HG03025 (cell line): ENCODE results near the gene SLC7A6OS.

Experiments
- ATAC-seq: cut with Tn5 transposase; IDR thresholded peaks from one replicate; pipeline ENCODE4 v1.9.1; 2021; ENCODE audit warnings: mild to moderate bottlenecking, moderate library complexity; ENCODE audit not compliant: unreplicated experiment, low FRiP score

The SLC7A6OS gene

DNA sequence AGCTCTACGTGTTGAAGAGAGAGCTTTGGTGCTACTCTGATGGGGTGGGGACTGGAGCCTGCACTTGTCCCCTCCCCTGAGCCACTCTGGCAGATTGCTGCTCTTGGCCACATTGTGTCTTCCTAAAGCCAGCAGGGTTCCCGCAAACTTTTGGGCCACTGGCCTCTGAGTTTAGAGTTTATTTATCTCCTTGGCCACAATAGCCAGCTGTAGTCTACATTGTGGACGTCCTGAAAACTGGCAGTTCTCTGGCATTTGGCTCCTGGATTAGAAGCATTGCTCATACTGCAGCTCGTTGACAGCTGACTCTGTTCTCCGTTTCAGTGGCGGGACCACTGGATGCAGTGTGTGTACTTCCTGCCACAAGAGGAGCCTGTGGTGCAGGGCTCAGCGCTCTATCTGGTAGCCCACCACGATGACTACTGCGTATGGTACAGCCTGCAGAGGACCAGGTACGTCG is 34.6 kb upstream of the SLC7A6OS start:
- ATAC-seq, result no peak

DNA sequence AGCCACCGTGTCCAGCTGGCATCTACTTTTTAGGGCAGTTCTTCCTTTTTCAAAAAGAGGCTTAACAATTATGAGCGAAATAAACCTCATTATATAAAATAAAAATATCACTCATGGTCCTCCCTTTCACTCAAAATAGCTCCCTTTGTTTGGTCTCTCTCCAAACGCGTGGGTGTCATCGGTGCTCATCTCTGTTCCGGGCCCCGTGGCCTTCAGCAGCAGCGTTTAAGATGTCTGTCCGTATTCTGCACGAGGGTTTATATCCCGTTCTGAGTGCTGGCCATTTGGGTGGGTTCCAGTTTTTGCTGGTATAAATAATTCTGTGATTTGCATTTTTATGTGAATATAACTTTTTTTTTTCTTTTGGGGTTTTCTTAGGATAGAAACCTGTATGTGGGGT is 33.5 kb upstream of the SLC7A6OS start:
- no peak for ATAC-seq

DNA sequence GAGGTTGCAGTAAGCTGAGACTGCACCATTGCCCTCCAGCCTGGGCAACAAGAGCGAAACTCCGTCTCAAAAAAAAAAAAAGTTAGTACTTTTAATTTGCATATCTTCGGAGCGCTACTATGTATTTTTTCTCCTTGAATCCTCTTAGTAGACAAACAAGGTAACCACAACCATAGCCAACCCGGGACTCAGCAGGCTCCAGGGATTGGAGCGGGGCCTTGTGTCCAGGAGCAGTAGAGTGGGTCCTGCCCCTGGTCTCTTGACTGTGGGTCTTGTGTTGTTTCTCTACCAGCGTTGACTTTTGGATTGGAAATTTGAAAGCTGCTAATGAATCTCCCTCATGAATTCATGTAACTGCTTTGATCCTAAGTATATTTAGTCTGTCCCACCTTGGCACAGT is 32.4 kb upstream of the SLC7A6OS start:
- ATAC-seq, result no peak

DNA sequence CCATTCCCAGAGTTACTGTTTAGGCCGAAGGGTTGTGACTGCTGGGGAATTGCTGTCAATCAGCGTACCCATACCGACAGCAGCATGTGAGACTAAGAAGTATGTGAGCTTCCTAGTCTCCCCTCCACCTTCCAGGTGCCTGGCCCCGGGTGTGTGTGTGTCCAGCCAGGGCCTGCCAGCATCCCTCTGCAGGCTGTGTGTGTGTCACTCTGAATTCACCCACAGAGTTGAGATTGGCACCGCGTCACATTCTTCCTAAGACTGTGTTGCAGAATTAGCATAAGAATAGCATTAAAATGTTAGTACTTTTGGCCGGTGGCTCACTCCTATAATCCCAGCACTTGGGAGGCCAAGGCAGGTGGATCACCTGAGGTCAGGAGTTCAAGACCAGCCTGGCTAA is 31.9 kb upstream of the SLC7A6OS start:
- no peak for ATAC-seq

DNA sequence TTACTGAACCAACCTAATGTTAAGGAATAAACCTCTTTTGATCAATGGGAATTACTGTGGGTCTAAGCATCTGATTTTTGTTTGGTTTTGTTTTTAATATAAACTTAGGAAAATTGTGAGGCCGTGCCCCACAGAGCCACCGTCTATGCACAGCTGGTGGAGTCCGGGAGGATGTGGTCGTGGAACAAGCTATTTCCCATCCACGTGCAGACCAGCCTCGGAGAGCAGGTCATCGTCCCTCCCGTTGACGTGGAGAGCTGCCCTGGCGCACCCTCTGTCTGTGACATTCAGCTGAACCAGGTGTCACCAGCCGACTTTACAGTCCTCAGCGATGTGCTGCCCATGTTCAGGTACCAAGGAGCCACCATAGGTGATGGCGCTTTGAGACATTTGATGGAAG is 28.5 kb upstream of the SLC7A6OS start:
- ATAC-seq, result no peak

DNA sequence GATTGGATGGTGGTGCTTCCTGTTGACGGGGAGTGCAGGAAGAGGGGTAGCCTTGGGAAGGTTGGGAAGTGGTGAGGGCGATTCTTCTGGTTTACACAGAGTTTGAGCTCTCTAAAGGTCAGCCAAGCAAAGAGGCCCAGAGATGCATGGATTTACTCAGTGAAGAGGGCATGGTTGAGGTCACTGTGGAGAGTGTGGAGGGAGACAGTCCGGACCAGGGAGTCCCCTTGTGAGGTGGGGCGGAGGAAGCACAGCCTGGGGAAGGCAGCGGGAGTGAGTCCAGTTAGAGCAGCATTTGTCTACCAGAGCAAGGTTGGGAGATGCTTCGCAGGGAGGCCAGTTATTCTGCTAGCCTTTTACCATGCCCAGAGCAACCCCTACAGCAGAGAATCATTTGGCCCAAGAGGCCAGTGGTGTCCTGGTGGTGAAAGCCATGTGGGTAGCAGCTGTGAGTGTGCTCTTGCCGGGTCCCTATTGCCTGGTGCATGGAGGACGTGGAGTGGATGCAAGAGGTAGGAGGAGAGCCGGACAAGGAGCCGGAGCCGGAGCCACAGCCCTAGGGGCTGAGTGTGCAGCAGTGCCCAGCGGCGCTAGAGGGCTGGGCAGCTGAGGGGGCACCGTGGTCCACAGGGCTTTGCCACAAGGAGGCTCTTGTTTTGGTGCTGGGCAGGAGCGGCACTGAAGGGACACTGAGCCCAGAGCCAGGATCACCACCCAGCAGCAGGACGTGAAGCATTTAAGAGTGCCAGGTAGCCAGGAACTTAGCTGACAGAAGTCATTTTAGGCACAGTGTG is 27.8 kb upstream of the SLC7A6OS start:
- ATAC-seq, result no peak

DNA sequence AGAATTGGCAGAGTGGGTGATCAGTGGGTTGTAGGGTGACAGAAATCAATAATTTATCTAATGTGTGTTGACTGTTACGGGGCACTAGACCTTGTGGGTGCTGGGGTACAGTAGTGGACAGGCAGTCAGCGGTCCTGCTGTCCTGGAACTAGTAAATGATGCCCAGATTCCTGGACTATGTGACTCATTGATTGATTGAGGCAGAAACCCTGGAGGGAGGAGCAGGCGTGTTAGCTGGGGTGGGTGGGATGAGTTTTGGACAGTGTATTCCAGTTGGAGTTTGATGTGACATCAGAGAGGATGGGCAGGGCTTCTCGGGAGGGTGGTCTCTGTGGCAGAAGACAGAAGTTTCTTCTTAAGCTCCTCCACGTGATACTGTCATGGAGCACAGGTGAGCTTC is 24.4 kb upstream of the SLC7A6OS start:
- no peak for ATAC-seq

DNA sequence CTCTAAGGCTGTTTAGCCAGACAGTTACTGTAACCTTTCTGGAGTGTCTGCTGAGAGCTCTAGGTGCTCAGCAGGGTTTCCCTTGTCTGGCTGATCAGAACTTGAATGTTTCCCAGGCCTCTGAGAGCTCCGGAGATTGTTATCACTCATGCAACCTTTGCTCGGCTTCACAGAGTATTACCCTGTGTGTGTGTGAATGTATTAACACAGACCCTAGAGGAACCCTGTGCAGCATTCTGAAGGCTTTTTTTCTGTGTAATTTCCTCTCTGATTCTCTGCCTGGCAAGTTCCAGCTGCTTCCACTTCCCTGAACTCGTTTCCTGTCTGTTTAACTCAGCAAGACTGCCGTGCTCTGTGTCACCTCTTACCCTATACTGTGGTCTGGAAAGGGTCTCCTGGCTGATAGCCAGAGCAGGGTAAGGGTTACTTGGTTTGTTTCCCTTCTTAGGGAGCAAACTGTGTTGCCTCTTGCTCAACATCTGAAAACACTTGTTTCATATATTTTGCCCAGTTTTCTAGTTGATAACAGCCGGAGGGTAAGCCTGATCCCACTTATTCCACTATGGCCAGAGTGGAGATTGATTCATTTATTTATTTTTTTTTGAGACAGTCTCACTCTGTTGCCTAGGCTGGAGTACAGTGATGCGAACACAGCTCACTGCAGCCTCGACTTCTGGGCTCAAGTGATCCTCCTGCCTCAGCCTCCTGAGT is 21.8 kb upstream of the SLC7A6OS start:
- no peak for ATAC-seq

DNA sequence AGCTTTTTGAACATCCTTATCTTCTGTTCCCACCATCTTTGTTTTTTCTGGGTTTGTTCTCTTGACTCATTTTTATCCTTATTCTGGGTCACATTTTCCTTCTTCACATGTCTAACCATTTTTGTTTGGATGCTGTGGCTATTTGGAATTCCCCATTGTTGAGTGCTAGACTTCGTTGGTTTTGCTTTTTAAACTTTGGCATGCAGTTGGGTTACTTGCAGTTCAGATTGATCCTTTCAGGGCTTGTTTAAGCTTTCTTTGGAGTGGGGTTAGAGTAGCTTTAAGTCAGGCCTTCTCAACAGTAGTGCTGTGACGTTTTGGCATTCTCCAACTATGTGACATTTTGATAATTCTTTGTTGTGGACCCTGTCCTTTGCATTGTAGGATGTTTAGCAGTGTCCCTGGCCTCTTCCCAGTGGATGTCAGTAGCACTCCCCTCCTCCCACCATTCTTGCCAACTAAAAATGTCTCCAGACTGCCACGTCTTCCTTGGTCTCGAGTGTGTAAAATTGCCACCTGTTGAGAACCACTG is 21.2 kb upstream of the SLC7A6OS start:
- ATAC-seq, result no peak

DNA sequence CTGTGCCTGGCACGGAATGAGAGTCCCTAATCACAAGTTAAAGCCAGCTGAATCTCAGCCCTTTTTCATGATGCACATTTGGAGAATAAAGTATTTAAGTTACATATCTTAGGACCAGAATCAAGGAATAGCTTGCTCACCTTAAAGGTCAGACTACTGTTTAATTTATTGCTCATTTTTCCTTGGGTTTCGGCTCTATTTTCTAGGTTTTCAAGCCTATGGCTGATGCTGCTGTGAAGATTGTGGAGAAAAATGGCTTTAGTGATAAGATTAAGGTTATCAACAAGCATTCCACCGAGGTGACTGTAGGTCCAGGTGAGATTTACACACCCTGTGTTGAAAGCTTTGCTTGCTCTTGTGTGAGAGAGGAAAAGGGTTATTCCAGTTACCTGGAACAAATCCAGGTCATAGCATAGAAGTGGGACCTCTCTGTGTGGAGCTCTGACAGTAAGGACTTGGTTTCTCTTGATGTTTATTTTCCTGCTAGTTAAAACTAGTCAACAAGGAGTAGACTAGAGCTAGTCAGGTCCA is 18.2 kb upstream of the SLC7A6OS start:
- ATAC-seq, result no peak

DNA sequence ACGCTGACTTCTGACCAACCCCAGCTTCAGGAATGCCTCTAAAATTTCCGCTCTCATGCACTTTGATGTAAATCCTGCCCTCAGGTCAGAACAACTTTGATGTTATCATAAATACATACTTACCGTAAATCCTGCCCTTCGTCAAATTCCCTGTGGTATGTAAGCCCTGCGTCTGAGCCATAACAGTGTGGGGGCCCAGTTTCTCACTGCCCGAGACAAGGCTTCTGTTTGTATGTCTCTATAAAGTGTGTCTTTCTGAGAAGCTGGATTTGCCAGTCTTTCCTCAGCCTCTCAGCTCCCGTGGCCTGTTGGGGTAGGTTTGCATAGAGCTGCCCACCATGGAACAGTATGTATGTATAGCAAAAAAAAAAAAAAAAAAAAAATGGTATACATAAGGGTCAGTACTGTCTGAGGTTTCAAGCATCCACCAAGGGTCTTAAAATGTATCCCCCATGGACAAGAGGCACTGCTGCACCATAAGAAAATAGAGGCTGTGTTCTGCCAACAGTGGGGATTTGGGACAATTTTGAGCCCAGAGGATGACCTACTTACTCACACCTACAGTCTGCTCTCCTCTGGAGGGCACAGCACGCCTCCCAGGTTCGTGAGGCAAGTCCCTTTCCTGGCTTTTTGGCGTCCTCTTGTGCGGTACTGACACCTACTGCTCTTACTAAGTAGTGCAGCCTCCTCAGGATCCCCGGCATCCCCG is 17.6 kb upstream of the SLC7A6OS start:
- no peak for ATAC-seq

DNA sequence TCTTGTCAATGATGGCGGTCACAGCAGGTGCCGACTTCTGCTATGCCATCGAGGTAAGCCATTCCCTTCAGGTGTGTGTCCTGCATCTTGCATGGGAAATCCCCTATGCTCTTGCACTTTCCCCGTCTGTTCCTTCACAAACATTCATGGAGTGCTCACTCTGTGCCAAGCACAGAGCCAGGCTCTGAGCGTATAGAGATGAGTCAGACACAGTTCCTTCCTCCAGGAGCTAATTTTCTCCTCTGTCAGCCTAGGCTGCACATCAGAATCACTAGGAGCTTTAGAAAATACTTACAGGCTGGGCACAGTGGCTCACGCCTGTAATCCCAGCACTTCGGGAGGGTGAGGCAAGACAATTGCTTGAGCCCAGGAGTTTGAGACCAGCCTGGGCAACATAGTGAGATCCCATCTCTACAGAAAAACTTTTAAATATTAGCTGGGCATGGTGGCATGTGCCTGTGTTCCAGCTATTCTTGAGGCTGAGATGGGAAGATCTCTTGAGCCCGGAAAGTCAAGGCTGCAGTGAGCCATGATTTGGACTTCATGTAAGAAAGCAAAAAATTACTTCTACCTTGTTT is 14.1 kb upstream of the SLC7A6OS start:
- ATAC-seq, result no peak

DNA sequence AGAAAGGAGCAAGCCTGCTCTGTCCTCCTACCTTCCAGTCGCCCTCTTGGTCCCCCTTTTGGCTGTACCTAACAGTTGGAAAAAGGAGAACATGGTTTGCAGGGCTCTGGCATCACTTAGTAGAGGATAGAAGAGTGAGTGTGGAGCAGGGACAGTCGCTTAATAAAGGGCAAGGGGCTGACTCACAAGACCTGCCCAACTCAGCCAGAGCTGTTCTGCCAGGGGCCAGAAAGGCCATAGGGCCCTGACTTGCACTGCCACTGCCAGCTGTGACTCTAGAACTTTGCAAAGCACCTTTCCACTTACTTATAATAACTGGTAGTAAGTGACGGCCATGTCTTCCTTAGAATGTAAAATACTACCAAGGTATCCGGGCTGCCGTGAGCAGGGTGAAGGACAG is 13.6 kb upstream of the SLC7A6OS start:
- ATAC-seq, result no peak

DNA sequence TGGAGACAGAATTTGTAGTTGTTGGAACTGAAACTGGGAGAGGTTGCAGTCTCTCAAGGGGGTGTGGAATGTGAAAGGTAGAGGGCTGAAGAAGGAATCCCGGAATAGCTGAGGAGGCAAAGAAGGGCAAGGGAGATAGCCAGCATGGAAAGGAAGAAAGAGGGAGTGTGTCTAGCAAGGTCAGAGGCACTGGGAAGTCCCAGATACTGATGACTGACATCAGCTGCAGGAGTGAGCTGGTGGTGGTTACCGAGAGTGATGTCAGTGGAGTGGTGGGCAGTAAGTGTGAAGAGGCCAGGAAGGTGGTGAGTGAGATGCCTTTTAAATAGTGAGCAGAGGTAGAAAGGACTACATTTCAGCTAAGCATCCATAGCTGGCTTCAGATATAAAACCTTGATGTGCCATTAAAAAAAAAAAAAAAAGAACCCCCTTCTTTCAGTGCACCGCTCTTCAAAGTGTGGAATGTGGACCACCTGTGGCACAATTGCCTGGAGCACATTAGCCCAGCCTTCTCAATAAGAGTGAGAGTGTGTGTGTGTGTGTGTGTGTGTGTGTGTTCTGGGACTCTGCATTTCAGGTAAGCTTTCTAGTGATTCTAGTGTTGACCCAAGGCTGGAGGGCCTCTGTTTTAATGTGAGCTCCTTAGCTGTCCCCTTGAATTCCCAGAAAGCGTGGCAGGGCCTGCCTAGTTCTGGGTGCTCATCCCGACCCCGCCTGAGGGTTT is 8.6 kb upstream of the SLC7A6OS start:
- no peak for ATAC-seq

DNA sequence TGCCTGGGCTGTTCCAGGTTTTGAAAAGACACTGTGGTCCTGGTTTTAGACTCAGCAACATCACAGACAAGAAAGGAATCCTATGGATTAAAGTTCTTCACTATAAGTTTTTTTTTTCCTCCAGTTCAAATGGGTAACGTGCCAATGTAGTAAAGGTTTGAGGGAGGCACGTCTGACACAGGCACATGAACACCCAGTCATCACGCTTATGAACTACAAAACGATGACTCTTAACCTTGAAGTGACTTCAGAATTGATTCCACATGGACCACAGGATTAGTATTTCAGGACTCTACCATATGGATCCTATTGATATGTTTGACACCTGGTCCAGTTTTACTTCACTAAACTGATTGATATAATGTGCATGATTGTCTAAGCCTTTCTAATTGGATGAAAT is 2.4 kb upstream of the SLC7A6OS start:
- no peak for ATAC-seq

DNA sequence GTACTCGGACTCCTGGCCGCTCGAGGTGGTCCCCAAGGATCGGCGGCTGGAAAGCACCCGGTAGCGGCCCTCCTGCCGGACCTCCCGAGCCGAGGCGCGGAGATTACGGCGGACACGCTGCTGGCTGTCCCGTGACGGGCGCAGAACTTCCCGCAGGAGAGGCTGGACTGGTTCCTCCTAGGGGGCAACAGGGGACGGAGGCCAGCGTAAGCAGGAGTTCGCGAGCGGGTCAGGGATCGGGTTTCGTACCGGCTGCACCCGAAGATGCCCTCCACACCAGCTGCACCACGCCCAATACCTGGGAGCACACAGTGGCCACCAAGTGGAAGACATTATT is 341 bp downstream of the SLC7A6OS start:
- ATAC-seq, result peak; percentile 42

DNA sequence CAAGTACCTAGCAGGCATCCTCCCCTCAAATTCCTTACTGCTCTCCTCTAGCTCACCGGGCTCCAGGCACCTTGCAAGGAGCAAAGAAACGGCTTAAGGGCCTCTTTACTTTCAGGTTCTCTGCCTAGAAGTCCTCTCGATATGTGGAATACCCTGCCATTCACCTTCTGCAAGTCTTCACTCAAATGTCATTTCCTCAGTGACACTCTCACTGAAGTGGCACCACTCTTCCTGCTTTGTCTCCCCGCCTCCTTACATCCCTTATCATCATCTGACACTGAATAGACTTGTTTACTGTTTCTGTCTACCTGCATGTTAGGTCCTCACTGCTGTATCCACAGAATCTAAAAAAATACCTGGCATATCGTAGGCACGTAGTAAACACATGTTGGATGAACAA is 947 bp downstream of the SLC7A6OS start:
- ATAC-seq, result no peak

DNA sequence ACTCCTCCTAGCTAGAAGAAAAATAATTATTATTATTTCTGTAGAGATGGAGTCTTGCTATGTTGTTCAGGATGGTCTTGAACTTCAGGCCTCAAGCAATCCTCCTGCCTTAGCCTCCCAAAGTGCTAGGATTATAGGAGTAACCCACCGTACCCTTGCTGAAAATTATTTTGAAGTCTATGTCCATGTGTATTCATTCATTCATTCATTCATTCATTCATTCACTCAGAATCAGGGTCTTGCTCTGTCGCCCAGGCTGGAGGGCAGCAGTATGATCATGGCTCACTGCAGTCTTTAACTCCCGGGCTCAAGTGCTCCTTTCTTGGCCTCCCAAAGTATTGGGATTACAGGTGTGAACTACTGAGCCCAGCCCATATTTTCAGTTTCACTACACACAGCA is 4.1 kb downstream of the SLC7A6OS start:
- no peak for ATAC-seq

DNA sequence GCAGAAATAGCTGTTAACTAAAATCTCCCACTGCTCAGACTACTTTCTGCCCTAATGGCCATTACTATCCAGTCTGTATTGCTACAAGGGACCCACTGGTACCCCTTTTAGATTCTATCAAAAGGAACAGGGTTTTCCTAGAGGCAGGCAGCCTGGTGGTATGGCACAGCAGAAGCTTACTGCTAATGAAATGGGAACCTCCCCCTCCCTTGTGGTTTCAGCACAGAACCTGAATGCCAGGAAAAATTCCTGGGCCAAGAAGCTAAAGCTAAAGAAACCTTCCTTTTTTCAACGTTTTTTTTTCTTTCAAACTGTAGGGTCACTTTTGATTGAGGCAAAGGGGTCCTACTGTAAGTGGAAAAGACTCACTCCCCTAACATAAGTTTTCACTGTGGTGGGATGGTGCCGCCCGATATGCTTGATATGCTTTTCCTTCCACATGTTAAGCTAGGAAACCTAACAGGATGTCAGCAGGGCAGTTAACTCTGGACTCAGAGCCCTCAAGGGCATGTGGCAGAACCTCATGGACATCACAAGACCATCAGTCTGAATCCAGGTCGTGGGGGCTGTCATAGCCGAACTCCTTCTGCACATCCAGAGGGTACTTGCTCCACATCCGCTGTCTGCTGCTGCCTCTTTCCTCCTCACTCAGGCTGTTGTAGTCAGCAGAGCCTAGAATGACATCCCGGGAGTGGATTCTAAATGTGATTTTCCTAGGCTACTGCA is 9.8 kb downstream of the SLC7A6OS start:
- no peak for ATAC-seq
